GM18909 (cell line): ENCODE measurements around the gene HS3ST4.
"Not testable (repeated sequence)": the region's sequence is repeated elsewhere in the genome, so short reads cannot be mapped to it uniquely, and the experiment has no call there.

Source experiments
- ATAC-seq: cut with Tn5 transposase; IDR thresholded peaks from one replicate; pipeline ENCODE4 v1.9.1; 2021; ENCODE audit warnings: mild to moderate bottlenecking; ENCODE audit not compliant: unreplicated experiment, poor library complexity

Gene HS3ST4

GRCh38 chr16:26058326-26058725, 366.6 kb downstream of the HS3ST4 start:
- no peak for ATAC-seq

- ATAC-seq: no peak
Measured at GRCh38 chr16:26070302-26071100, 378.7 kb downstream of the HS3ST4 start.

DNA sequence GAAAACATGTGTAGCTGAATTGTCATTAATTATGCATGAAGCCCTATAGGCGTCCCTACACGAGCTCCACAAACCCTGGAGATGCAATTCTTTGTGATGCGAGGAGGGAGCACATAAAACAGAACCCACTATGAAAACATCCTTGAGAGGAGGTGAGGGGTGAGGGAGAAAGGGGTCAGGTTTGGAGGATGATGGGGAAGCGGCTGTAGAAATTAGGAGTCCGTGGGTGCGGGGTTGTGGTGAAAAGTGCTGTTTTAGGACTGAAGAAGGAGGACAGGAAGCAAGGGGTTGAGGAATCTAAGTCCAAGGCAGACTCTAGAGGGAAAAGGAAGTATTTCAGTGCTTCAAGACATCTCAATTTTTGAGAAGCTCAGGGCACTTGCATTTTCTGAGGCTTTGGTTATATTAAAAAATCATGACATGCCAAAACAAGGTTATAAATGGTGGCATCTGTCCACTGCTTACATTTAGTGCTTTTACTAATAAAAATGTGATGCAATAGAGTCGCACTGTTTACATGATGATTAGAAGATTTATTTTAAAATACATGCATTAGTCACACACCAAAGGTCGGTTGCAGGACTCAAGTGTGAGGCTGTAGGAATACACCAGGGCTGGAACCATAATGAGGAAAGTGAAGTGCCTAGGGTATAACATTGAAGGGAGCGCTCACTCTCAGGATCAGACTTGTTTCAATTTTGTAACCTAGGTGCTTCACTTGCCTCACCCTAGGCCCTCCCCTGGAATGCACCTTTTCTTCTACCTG, 379.5 kb downstream of the HS3ST4 start:
- no peak for ATAC-seq

- ATAC-seq: no peak
Measured at GRCh38 chr16:26078716-26079355, 387.1 kb downstream of the HS3ST4 start.

DNA sequence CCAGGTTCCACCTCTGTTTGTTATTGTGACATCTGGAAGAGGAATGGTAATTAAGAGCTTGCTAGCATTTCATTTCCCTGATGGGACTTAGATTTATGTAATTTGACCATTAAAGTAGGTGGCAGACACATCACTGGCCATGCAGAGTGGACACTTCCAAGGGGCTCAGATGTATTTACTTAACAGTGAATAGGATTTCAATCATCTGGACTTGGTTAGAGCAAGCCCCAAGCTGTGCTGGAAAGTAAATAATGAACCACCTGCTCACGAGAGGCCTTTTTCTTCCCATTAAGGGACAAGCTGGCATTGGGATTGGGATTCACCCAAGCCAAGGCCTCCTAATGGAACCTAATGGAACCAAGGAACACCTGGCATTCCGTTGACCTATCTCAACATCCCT, 395.3 kb downstream of the HS3ST4 start:
- no peak for ATAC-seq

- no peak for ATAC-seq
Measured at GRCh38 chr16:26091511-26091910, 399.8 kb downstream of the HS3ST4 start.

DNA sequence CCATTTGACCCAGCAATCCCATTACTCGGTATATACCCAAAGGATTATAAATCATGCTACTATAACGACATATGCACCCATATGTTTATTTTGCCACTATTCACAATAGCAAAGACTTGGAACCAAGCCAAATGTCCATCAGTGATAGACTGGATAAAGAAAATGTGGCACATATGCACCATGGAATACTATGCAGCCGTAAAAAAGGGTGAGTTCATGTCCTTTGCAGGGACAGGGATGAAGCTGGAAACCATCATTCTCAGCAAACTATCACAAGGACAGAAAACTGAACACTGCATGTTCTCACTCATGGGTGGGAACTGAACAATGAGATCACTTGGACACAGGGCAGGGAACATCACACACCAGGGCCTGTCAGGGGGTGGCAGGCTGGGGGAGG, 406.4 kb downstream of the HS3ST4 start:
- not testable (repeated sequence) for ATAC-seq

DNA sequence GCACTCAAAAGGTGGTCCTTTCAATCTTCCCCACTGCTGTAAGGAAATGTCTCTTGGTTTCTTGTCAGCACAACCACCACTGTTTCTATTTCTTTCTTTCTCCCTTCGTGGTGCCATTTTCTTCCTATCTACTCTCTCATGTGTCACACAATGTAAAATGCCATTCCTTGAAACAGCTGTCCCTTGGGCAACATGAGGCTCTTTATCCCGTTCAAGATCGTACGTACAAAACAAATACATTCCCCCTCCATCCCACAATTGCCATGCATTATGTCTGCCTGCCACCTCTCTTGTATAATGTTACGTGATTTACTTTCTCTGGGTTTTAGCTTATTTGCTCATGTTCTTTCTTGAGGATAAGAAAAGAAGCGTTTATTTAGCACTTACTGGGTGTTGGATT, 410.6 kb downstream of the HS3ST4 start:
- ATAC-seq: no peak

DNA sequence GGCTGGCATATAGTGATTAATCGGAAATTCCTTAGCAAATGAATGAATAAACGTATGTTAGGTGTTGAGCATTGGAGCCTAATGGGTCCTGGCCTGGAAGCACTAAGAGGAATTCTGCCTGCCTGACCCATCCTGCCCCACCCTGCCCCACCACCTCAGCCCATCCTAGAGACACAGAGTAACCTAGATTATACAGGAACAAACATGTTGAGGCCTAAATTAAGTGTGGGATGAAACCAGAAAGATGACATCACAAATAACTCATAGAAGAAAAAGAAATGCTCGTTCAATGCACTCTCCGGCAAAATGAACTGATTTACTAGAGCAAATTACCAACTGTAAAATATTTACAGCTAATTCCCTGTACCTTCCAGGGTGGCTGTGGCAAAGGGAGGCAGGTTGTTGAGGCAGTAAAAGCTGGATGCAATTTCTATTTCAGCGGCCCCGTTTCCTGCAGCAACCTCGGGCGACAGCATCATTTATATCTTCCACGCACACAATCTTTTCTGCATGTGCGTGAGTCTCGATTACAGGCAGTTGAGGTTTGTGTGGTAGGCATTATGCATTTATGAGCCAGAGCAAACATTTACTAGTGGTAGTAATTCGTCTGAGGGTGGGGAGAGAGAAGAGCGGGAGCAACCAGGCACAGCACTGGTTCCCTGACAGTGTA, 417.2 kb downstream of the HS3ST4 start:
- ATAC-seq: no peak

DNA sequence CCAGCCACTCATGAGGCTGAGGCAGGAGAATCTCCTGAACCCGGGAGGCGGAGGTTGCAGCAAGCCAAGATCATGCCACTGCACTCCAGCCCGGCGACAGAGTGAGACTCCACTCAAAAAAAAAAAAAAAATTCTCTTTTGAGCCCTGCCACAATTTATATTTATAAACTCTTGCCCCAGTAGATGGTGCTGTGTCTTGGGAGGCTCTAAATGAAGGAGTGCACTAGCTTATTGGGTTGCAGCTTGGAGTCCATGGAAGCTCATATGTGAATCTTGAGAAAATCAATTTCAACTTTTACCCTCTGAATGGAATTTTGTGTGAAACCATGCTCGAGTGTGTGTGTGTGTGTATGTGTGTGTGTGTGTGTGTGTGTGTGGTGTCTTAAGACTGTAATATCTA, 420.1 kb downstream of the HS3ST4 start:
- no peak for ATAC-seq

DNA sequence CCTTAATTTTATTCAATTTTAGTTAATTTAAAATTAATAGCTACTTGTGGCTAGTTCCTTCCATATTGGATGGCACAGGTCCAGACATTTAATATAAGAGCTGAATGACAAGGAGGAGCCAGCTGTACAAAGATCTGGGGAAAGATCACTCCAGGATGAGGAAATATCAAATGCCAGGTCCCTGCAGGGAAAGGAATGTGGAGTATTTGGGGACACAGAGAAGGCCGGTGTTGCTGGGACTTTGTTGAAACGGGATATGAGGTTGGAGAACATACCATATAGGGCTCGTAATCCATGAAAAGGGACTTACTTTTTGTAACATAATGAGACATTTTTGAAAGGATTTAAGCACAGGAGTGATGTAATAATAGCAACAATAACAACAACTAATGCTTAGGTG, 426.8 kb downstream of the HS3ST4 start:
- ATAC-seq: no peak

- no peak for ATAC-seq
Measured at GRCh38 chr16:26120729-26121128, 429.0 kb downstream of the HS3ST4 start.

GRCh38 chr16:26128296-26128695, 436.5 kb downstream of the HS3ST4 start:
- ATAC-seq: no peak

DNA sequence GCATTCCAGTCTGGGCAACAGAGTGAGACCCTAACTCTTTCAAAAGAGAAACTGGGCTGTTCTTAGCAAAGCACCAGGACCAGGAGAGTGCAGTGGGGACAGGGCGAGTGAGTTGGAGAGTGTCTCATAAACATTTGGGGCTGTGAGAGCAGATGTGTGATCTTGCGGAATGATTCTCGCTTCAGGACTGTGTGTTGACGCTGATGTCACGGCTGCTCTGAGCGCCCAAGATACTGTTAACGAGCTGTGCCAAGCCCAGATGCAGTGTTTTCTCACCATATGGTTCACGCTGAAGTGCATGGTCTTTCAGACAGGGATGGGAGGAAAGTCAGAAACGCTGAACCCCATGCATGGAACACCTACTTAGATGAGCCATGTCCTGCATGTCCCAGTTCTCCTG, 438.2 kb downstream of the HS3ST4 start:
- no peak for ATAC-seq

GRCh38 chr16:26133416-26134093, 441.8 kb downstream of the HS3ST4 start:
- ATAC-seq: no peak

DNA sequence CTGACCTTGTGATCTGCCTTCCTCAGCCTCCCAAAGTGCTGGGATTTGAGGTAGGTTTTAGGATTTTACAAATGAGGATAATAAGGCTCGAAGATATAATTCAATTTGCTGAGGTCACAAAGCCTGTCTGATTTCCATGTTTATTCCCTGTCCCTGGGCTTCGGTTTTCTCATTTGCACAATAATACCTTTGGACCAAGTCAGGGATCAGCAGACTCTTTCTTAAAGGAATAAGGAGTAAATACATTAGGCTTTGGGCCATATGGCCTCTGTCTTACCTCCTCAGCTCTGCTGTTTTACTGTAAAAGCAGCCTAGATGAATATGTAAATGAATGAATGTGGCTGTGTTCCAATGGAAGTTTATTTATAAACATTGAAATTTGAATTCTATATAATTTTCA, 442.8 kb downstream of the HS3ST4 start:
- ATAC-seq: no peak

DNA sequence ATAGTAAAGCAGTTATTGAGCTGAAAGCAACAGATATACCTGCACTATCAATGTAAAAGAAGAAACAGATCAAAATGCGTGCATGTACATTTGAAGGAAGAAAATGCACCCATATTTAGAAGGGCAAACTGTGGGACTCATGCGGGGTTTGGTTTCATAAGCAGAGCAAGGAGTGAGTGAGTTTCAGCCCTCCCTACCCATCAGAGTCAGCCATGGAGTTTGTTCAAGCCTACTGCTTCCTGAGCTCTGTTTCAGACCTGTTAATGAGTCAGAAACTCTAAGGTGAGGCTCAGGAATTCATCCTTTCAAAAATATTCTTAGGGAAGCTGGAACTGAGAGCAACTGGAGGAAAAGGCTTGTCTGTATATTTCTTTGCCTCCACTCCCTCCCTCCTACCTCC, 446.2 kb downstream of the HS3ST4 start:
- ATAC-seq: no peak

GRCh38 chr16:26139091-26139490, 447.3 kb downstream of the HS3ST4 start:
- no peak for ATAC-seq

DNA sequence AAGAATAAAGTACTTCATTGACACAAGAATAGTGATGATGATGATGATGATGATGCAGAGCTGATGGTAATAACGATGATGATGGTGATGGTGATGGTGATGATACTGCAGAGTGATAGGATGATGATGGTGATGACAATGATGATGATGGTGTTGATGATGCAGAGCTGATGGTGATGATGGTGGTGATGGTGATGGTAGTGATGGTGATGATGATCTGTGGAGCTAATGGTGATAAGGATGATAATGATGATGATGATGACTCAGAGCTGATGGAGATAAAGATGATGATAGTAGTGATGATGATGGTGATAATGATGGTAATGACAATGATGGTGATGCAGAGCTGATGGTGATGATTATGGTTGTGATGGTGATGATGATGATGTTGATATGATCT, 448.1 kb downstream of the HS3ST4 start:
- ATAC-seq: no peak
